ENCODE data around the gene PLB1. TPM values are rescaled to one million over a fixed set of nuclear protein-coding genes. Genes with fewer than 3 reads are reported as not detected.

PLB1 gene
- total and polyA plus RNA-seq, 2 experiments from 2014 or later: 19.2 to 19.7 TPM

DNA sequence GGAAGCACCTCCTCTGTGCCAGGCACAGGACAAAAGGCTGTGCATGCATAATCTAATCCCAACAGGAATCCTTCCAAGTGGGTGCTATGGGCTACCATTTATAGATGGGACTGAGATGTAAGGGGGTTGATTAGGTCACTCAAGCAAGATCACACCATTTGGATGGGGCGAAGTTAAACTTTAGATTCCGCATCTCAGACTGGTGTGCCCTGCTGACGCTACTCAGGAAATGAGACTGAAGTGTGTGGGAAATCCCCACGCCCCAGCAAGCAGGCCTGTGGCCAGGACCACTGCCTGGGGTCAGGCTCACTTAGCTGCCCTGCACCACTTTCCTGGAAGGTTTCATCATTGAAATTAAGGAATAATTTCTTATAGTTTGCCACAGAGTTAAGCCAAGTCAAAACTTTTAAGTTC, 185.3 kb downstream of the PLB1 start:
- TF ChIP-seq, protein P1, sequence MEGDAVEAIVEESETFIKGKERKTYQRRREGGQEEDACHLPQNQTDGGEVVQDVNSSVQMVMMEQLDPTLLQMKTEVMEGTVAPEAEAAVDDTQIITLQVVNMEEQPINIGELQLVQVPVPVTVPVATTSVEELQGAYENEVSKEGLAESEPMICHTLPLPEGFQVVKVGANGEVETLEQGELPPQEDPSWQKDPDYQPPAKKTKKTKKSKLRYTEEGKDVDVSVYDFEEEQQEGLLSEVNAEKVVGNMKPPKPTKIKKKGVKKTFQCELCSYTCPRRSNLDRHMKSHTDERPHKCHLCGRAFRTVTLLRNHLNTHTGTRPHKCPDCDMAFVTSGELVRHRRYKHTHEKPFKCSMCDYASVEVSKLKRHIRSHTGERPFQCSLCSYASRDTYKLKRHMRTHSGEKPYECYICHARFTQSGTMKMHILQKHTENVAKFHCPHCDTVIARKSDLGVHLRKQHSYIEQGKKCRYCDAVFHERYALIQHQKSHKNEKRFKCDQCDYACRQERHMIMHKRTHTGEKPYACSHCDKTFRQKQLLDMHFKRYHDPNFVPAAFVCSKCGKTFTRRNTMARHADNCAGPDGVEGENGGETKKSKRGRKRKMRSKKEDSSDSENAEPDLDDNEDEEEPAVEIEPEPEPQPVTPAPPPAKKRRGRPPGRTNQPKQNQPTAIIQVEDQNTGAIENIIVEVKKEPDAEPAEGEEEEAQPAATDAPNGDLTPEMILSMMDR (IDR thresholded peaks at IDR 0.05; ENCODE audit: poor library complexity): no peak
- TF ChIP-seq EZH2phosphoT487 (IDR thresholded peaks at IDR 0.05; ENCODE audit: low read depth, severe bottlenecking, unreplicated experiment): no peak
- no peak for TF ChIP-seq EZH2 (IDR thresholded peaks at IDR 0.05; ENCODE audit: borderline replicate concordance)
- no peaks in the 10 kb centered on the region for H4K20me1 ChIP-seq (ENCODE audit: insufficient read depth, poor library complexity, severe bottlenecking)
- no peak overlapping the region for H3K4me3 ChIP-seq
- WGBS (ENCODE audit: low lambda C conversion rate, missing lambda C conversion rate): 86% methylated on average over 4 of the region's 4 CpGs
- peaks cover 21% of the 10 kb centered on the region for H3K4me1 ChIP-seq (ENCODE audit: insufficient read depth)
- H3K36me3 ChIP-seq (replicated peaks; ENCODE audit: insufficient read depth, low read depth): no peaks in the 10 kb centered on the region
- H3K27me3 ChIP-seq: no peaks in the 10 kb centered on the region
- H3K79me2 ChIP-seq: no peaks in the 10 kb centered on the region
- no peak for DNase-seq (ENCODE audit: low spot score)
- H3K4me2 ChIP-seq: no peak overlapping the region
- H3K9me3 ChIP-seq (ENCODE audit: low read depth): no peaks in the 10 kb centered on the region
- no peak overlapping the region for H3K27ac ChIP-seq
- H3K9me2 ChIP-seq (replicated peaks; ENCODE audit: insufficient read depth): no peaks in the 10 kb centered on the region
- H2AFZ ChIP-seq: no peak overlapping the region

DNA sequence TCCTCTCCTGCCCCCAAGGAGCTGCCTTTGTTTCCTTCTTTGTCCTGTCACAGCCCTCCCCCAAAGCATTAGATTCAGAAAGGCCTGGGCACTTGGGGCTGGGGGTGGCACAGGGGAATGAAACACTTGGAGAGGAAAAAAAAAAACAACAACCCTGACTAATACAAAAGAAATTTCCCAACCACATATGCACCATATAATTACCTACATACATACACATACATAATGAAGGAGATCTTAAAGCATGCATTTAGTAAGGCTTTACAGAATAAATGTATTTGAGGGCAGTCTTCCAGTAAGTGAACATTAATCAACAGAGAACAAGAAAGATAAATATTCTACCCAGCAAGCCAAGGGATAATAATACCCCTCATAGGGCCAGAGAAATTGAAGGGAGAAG, 185.7 kb downstream of the PLB1 start:
- H2AFZ ChIP-seq: no peak overlapping the region
- H3K9me3 ChIP-seq (ENCODE audit: low read depth): no peaks in the 10 kb centered on the region
- TF ChIP-seq EZH2 (IDR thresholded peaks at IDR 0.05; ENCODE audit: borderline replicate concordance) (no peak), EZH2phosphoT487 (IDR thresholded peaks at IDR 0.05; ENCODE audit: low read depth, severe bottlenecking, unreplicated experiment) (no peak)
- TF ChIP-seq, protein P1 (IDR thresholded peaks at IDR 0.05; ENCODE audit: poor library complexity): no peak
- H4K20me1 ChIP-seq (ENCODE audit: insufficient read depth, poor library complexity, severe bottlenecking): no peaks in the 10 kb centered on the region
- H3K79me2 ChIP-seq: no peaks in the 10 kb centered on the region
- H3K4me2 ChIP-seq: no peak overlapping the region
- H3K36me3 ChIP-seq (replicated peaks; ENCODE audit: insufficient read depth, low read depth): no peaks in the 10 kb centered on the region
- no peak for DNase-seq (ENCODE audit: low spot score)
- peaks cover 21% of the 10 kb centered on the region for H3K4me1 ChIP-seq (ENCODE audit: insufficient read depth)
- H3K27ac ChIP-seq: no peak overlapping the region
- no peaks in the 10 kb centered on the region for H3K27me3 ChIP-seq
- no peaks in the 10 kb centered on the region for H3K9me2 ChIP-seq (replicated peaks; ENCODE audit: insufficient read depth)
- no peak overlapping the region for H3K4me3 ChIP-seq

DNA sequence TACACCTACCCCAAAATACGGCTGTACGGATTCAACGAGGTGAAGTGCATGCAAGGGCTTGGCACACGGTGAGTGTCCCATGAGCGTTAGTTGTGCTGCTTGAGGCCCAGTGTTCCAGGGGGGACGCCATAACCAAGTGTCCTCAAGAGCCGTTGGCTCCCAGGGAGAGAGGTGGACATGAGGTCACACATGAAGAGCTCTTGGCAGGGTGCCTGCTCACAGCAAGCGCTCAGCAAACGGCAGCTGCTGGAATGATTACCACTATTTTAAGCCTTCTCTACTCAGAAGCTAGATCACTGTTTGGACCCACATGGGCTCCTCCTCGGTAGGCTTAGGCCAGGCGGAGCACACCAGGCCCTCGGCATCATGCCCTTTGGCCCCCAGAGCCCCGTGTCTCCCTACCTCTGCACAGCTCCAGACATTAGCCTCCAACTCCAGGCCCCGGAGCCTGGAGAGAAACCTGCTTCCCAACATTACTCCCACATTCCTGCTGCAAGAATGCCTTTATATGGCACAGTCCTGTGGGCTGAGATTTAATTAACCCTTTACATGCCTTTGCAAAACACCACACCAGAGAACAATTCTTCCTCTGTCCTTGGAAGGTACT, 187.3 kb downstream of the PLB1 start:
- Histone ChIP-seq H3K79me2 (no peaks in the 10 kb centered on the region), H3K36me3 (replicated peaks; ENCODE audit: insufficient read depth, low read depth) (no peaks in the 10 kb centered on the region), H2AFZ (no peak overlapping the region), H3K27ac (peak overlapping the region; percentile 39), H3K9me3 (ENCODE audit: low read depth) (no peaks in the 10 kb centered on the region), H3K4me2 (peak overlapping the region; percentile 59), H3K4me3 (no peak overlapping the region), H3K9me2 (replicated peaks; ENCODE audit: insufficient read depth) (no peaks in the 10 kb centered on the region), H4K20me1 (ENCODE audit: insufficient read depth, poor library complexity, severe bottlenecking) (no peaks in the 10 kb centered on the region), H3K27me3 (no peaks in the 10 kb centered on the region), H3K4me1 (ENCODE audit: insufficient read depth) (peaks cover 21% of the 10 kb centered on the region)
- WGBS (ENCODE audit: low lambda C conversion rate, missing lambda C conversion rate): 45% methylated on average over 14 of the region's 14 CpGs
- DNase-seq (ENCODE audit: low spot score): peak; percentile 74
- TF ChIP-seq, protein P1 (IDR thresholded peaks at IDR 0.05; ENCODE audit: poor library complexity): no peak
